Activated CD4-positive, CD25-positive, alpha-beta regulatory T cell treated with anti-CD3 and anti-CD28 coated beads, Interleukin-2, amount 50 U/mL, for 24 hours (primary cell): ENCODE measurements around the gene NKX6-2.
"Not testable (repeated sequence)": the region's sequence is repeated elsewhere in the genome, so short reads cannot be mapped to it uniquely, and the experiment has no call there.

Experiments
- ATAC-seq, 2 donors: fragments of 150-1000 bp; cut with Tn5 transposase; one replicate each; pipeline ENCODE4 v1.10.0; 2021; ENCODE audit warnings: mild to moderate bottlenecking in 1 of 2, moderate library complexity in 1 of 2

The NKX6-2 gene

GRCh38 chr10:132777441-132777840, 8.5 kb downstream of the NKX6-2 start:
- ATAC-seq: no peak

- no peak for ATAC-seq
These were observed 9.1 kb downstream of the NKX6-2 start for GRCh38 chr10:132776821-132777220.

GRCh38 chr10:132776186-132776585, 9.8 kb downstream of the NKX6-2 start:
- no peak for ATAC-seq

- no peak for ATAC-seq
These were observed 10.8 kb downstream of the NKX6-2 start for GRCh38 chr10:132774902-132775863.

- ATAC-seq: no peak
These were observed 11.6 kb downstream of the NKX6-2 start for GRCh38 chr10:132774181-132774901.

- ATAC-seq: not testable (repeated sequence)
These were observed 13.1 kb downstream of the NKX6-2 start for GRCh38 chr10:132772816-132773215.

- ATAC-seq: no peak
These were observed 15.6 kb downstream of the NKX6-2 start for GRCh38 chr10:132770061-132771021.

GRCh38 chr10:132768346-132769248, 17.4 kb downstream of the NKX6-2 start:
- no peak for ATAC-seq

GRCh38 chr10:132766291-132766690, 19.7 kb downstream of the NKX6-2 start:
- no peak for ATAC-seq

DNA sequence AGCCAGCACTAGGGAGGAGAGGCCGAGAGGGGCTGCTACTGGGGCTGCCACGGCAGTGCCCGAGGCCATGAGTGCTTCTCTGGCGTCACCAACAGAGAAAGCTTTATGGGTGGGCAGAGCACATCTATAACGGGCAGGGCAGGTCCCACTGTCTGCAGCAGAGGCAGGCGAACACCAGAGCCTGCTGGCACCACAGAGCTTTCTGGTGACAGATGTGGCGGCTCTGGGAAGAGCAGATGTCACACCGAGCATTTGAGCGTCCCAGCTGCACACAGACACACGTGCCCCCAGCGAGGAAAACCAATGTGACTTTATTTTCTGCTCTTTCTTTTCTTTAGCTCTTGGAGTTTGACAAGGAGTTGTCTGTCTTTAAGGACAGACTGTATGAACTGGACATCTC, 20.5 kb downstream of the NKX6-2 start:
- no peak for ATAC-seq

- no peak for ATAC-seq
These were observed 21.8 kb downstream of the NKX6-2 start for GRCh38 chr10:132764108-132764507.

DNA sequence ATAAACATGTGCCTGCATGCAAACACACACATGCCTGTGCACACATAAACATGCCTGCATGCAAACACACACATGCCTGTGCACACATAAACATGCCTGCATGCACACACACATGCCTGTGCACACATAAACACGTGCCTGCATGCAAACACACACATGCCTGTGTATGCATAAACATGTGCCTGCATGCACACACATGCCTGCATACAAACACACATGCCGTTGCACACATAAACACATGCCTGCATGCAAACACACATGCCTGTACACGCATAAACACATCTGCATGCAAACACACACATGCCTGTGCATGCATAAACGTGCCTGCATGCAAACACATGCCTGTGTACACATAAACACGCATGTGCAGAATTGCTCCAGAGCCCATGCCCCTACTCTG, 22.4 kb downstream of the NKX6-2 start:
- no peak for ATAC-seq

DNA sequence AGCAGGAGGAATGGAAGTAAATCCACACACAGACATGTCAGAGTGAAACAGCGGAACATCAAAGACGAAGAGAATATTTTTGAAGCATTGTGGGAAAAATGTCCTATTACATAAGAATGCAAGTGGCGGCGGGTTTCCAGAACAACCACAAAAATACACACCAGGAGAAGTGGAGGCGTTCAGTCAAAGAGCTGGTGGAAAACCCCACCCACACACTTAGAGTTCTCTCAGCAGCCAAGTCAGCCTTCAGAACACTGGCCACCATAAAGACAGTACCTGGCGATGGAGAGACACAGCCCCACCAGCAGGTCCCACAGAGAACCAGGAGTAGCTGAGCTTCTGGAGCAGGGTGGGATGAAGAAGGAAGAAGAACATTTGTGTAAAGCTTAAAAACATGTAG, 23.7 kb downstream of the NKX6-2 start:
- no peak for ATAC-seq

- no peak for ATAC-seq
These were observed 24.4 kb downstream of the NKX6-2 start for GRCh38 chr10:132761395-132762060.

DNA sequence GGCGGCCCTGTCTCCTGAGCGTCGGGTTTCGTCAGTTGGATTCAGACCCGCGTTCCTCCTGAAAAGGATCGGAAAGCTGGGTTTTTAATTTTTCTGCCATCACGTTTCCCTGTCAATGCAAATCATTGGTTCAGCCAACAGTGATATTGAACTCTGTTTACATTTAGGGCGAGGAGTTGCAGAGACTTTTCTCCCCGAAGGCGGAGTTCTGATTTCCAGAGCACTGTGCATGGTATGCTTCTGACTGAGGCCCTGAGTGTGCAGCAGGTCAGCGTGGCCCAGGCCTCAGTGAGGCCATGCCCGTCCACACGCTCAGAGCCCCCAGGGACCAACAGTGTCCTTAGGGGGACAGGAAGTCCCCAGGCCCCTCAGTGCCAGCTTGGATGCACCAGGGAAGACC, 27.1 kb downstream of the NKX6-2 start:
- ATAC-seq: no peak

- no peak for ATAC-seq
These were observed 28.8 kb downstream of the NKX6-2 start for GRCh38 chr10:132757171-132757570.

DNA sequence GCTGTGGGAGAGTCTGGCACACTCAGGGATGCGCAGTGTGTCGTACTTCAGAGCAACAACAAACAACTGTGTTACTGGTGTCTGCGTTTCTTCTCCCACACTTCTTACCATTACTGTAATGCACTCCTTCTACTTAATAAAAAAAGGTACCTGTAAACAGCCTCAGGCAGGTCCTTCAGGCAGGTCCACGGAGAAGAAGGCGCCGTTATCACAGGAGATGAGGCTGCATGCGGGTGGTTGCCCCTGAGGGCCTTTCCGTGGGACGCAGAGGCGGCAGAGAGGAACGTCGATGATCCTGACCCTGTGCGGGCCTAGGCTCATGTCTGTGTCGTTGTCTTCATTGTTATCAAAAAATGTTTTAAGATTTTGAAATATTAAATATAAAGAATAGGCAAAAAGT, 29.4 kb downstream of the NKX6-2 start:
- ATAC-seq: no peak

GRCh38 chr10:132755166-132755711, 30.7 kb downstream of the NKX6-2 start:
- ATAC-seq: no peak

DNA sequence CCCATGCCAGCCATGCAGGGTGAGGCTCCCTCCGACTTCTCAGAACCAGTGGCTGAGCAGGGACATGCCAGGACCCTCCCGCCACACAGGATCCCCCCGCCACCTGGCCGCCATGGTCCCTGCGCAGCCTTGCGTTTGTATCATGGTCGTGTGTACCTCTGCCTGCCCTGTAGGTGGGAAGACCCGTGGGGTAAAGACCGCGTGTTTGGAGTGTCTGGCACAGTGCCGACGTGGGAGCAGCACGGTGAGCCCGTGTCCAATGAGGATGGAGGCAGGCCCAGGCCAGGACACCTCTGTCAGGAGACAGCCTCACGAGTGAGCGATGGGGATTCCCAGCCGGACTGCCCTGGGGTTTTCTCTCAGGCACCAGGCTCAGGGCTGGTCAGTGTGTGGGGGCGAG, 31.9 kb downstream of the NKX6-2 start:
- ATAC-seq: no peak

DNA sequence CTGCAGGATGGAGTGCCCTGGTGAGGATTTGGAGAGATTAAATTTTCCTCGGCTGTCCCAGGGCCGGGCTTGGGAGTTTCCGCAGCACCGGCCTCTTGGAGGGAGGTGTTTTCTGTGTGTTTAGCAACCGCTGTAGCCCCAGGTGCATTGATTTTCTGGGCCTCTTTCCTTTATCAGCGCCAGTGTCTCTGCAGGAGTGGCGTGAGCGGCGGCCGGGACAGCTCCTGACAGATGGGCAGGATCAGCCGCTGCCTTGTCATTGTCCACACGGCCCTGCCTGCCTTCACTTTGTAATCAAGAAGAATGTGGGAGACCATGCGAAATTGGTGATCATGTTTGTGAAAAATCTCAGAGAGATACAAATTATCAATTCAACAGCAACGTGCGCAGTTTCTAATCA, 32.4 kb downstream of the NKX6-2 start:
- no peak for ATAC-seq

DNA sequence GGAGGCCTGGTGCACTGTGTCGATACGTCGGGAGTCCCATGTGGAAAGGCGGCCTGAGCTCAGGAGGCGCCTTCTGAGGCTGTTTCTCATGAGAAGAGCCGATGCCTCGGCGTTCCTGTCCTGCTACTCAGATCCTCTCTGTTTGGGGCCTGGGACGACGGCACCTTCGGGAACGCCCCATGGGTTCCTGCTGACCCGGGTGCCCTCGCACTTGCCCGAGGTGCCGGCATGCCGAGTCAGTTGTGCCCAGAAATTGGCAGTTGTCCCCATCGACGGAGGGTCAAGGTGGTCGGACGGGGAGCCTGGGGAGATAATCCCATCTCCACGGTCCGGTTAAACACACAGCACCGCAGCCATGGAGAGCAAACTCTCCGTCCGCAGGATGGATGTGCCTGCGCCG, 33.0 kb downstream of the NKX6-2 start:
- ATAC-seq: no peak
